ENCODE results near the gene RHBG.

- TF ChIP-seq, protein P1, sequence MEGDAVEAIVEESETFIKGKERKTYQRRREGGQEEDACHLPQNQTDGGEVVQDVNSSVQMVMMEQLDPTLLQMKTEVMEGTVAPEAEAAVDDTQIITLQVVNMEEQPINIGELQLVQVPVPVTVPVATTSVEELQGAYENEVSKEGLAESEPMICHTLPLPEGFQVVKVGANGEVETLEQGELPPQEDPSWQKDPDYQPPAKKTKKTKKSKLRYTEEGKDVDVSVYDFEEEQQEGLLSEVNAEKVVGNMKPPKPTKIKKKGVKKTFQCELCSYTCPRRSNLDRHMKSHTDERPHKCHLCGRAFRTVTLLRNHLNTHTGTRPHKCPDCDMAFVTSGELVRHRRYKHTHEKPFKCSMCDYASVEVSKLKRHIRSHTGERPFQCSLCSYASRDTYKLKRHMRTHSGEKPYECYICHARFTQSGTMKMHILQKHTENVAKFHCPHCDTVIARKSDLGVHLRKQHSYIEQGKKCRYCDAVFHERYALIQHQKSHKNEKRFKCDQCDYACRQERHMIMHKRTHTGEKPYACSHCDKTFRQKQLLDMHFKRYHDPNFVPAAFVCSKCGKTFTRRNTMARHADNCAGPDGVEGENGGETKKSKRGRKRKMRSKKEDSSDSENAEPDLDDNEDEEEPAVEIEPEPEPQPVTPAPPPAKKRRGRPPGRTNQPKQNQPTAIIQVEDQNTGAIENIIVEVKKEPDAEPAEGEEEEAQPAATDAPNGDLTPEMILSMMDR (IDR thresholded peaks at IDR 0.05; ENCODE audit: poor library complexity, severe bottlenecking), result no peak
- TF ChIP-seq EP300 (conservative IDR thresholded peaks at IDR 0.05; ENCODE audit: poor library complexity, severe bottlenecking) (no peak), POLR2AphosphoS5 (IDR thresholded peaks at IDR 0.05) (no peak)
These were observed 48.5 kb upstream of the RHBG start for GRCh38 chr1:156320560-156320959.

All from neural cell (in vitro differentiated cells).